Activated CD4-positive, alpha-beta T cell treated with anti-CD3 and anti-CD28 coated beads, Interleukin-2, Interleukin-6, amounts not matched to agents 100 ng/mL and 50 ng/mL, durations not matched to agents 16 hours and 8 hours (primary cell): ENCODE measurements around the gene PCSK7.
A peak's percentile ranks its signal among the peaks of the same experiment; 100 is the strongest.
"Not testable (repeated sequence)": the region's sequence is repeated elsewhere in the genome, so short reads cannot be mapped to it uniquely, and the experiment has no call there.

Source experiments
- DNase-seq: peaks from one replicate; pipeline ENCODE4 v3.0.0-alpha.2; 2020

PCSK7 gene, protein sequence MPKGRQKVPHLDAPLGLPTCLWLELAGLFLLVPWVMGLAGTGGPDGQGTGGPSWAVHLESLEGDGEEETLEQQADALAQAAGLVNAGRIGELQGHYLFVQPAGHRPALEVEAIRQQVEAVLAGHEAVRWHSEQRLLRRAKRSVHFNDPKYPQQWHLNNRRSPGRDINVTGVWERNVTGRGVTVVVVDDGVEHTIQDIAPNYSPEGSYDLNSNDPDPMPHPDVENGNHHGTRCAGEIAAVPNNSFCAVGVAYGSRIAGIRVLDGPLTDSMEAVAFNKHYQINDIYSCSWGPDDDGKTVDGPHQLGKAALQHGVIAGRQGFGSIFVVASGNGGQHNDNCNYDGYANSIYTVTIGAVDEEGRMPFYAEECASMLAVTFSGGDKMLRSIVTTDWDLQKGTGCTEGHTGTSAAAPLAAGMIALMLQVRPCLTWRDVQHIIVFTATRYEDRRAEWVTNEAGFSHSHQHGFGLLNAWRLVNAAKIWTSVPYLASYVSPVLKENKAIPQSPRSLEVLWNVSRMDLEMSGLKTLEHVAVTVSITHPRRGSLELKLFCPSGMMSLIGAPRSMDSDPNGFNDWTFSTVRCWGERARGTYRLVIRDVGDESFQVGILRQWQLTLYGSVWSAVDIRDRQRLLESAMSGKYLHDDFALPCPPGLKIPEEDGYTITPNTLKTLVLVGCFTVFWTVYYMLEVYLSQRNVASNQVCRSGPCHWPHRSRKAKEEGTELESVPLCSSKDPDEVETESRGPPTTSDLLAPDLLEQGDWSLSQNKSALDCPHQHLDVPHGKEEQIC

GRCh38 chr11:117231842-117232091 is at the start of gene PCSK7:
TSS of gene PCSK7 (minus strand) at chr11:117232073. CDS start at chr11:117229844, 2,229 bp downstream.
- no peak for DNase-seq

GRCh38 chr11:117281159-117281558 is 49.3 kb upstream of the PCSK7 start:
- DNase-seq, result no peak

DNA sequence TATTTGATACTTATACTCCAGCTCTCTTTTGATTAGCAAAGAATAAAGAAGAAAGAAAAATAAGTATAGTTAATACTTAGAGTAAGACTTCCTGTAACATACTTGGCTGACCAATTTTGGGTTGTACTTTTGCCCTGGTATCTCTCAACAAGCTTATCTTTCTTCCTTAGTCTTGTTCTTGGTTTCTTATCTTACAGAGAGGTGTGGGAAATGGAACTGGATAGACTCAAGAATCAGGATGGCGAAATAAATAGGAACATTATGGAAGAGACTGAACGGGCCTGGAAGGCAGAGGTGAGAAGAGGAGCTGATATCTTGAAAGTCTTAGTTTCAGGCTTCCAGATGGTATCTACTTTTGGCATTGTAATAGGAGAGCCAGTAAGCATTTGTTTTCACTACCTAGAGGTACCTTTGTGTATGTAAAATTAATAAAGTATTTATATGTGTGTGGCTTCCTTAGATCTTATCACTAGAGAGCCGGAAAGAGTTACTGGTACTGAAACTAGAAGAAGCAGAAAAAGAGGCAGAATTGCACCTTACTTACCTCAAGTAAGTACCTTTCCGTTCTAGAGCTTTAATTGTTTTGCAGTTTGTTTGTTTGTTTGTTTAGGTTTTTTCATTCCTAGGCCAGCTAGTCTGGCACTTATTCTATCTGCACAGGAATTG is 48.0 kb upstream of the PCSK7 start:
- DNase-seq, result peak; percentile 33

DNA sequence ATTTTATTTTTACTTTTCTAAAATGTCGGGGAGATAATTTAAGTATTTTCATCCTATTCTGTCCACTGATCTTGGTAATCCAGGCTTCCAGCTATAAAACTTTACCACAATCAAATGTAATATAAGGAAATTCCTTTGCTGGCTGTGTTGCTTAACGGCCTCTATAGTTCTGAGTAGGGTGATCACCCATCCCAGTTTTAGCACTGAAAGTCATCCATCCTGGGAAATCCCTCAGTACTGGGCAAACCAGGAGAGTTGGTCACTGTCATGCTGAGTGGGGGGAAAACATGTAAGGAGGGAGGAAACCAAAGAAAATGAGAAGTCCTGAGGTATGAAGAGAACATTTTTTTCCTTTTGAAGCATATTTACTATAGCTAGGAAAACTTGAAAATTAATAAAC is 46.5 kb upstream of the PCSK7 start:
- DNase-seq, result no peak

DNA sequence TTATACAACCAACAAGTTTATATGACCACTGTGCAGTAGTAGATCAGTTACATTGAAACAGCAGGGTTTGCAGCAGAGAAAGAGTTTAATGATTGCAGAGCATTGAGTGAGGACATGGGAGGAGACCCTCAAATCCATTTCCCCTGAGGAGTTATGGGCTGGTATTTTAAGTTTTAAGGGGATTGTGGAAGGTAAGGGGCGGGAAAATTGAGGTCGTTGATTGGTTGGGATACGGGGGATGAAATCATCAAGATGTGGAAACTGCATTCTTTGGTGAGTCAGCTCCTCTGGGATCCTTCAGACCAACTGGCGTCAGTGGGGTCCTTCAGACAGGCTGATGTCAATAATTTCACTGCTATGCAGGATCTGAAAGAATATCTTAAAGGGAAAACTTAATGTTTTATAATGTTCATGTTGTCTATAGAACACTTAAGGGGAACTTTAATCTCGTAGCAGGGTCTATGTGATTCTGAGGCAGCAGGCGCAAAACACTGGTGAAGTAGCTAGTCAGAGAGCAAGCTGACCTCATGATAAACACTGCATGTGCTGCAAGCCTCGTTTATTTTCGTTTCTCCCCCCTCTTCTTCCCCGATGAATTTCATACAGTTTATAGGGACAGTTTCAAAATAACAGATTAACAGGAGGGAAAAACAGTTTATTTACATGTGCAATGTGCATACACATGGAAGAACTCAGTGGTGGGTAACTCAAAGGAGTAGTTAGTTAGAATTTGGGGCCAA is 41.8 kb upstream of the PCSK7 start:
- DNase-seq, result no peak

DNA sequence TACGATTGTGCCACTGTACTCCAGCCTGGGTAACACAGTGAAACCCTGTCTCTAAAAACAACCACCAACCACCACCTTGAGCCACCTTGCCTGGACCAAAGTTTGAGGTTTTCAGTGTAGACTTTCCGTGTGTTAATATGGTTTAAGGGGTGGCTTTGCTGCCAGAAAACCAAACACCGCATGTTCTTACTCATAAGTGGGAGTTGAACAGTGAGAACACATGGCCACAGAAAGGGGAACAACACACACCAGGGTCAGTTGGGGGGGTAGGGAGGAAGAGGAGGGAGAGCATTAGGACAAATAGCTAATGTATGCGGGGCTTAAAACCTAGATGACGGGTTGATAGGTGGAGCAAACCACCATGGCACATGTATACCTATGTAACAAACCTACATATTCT is 40.3 kb upstream of the PCSK7 start:
- not testable (repeated sequence) for DNase-seq

- no peak for DNase-seq
Observed at GRCh38 chr11:117271208-117271607, 39.3 kb upstream of the PCSK7 start.

DNA sequence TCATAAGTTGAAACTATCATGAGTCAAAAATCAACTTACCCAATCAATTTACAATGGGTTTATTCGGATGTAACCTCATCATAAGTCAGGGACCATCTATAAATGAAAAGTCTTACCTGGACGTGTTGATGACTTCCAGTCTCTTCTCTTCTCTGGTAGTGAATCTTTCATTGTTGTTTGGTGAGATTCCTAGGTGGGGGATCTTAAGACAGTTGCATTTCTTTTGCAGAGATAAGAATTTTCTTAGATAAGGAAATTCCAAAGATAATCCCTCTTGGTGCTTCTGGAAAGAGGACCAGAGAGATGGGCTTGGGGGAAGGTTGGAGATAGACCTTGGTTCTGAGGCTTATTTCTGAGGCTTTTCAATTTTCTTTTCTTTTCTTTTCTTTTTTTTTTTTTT is 38.0 kb upstream of the PCSK7 start:
- DNase-seq, result no peak

DNA sequence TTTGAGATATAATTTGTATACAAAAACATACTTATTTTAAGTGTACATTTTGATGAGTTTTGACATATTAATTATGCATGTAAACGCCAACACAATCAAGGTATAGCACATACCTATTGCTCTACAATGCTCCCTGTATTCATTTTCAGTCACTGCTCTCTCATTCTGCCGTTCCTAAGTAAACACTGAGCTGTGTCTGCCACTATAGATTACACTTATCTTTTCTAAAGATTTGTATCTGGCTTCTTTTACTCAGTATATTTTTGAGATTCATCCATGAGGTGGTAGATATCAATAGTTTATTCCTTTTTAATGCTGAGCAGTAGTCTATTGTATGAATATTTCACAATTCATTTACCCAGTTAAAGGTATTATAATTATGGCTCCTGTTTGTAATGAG is 33.9 kb upstream of the PCSK7 start:
- no peak for DNase-seq

- DNase-seq, result not testable (repeated sequence)
Observed at GRCh38 chr11:117264624-117265323, 32.9 kb upstream of the PCSK7 start.

- no peak for DNase-seq
Observed at GRCh38 chr11:117259417-117259816, 27.5 kb upstream of the PCSK7 start.

DNA sequence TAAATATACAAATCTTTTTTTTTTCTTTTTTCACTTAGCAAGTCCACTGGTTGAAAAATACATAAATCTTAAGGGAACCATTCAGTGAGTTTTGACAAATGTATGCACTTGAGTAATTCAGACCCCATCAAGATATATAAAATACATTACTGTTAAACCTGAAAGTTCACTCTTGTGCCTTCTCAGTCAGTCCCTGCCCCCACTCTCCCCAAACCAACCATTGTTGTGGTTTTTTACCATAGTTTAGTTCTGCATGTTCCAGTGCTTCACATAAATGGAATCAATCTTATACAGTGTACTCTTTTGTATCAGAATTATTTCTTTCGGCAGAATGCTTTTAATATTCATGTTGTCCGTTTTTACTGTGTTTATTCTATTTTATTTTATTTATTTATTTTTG is 26.7 kb upstream of the PCSK7 start:
- no peak for DNase-seq

DNA sequence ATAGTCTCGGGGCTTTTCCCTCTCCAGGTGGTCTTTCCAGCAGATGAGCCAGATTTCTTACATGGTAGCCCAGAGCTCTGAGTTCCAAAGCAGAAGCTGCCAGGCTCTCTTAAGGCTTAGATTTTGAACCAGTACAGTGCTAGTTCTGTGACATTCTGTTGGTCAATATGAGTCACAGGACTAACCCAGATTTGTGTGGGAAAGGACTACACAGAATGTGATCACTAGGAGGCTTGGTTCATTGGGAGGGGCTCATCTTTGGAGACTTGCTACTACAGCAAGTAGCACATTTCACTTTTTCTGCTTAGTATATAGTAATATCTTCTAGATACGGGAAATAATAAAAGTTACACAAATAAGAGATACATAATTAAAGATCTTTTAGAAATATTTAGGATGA is 24.7 kb upstream of the PCSK7 start:
- no peak for DNase-seq

- DNase-seq, result no peak
Observed at GRCh38 chr11:117255966-117256365, 24.1 kb upstream of the PCSK7 start.

GRCh38 chr11:117251506-117251905 is 19.6 kb upstream of the PCSK7 start:
- no peak for DNase-seq

- no peak for DNase-seq
Observed at GRCh38 chr11:117249571-117249970, 17.7 kb upstream of the PCSK7 start.

- no peak for DNase-seq
Observed at GRCh38 chr11:117248341-117248740, 16.5 kb upstream of the PCSK7 start.

DNA sequence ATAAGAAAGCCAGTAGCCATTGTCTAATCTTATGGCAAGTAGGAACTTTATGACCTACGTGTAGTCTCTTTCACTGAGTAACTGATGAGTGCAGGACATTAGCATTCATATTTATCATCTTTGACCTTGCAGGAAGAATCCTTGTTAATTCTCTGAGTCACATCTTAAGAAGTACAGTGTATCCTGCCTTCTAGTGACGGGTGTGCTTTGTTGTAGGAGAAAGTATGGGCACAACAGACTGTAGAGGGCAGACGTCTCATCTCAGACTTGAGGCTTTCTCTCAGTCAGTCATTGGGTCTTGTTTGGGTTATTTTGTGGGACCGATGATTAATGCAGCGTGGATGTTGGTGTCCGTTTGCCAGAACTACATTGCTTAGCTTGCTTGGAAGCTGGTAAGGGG is 7.4 kb upstream of the PCSK7 start:
- DNase-seq, result no peak

GRCh38 chr11:117238221-117238620 is 6.3 kb upstream of the PCSK7 start:
- DNase-seq, result peak; percentile 32

DNA sequence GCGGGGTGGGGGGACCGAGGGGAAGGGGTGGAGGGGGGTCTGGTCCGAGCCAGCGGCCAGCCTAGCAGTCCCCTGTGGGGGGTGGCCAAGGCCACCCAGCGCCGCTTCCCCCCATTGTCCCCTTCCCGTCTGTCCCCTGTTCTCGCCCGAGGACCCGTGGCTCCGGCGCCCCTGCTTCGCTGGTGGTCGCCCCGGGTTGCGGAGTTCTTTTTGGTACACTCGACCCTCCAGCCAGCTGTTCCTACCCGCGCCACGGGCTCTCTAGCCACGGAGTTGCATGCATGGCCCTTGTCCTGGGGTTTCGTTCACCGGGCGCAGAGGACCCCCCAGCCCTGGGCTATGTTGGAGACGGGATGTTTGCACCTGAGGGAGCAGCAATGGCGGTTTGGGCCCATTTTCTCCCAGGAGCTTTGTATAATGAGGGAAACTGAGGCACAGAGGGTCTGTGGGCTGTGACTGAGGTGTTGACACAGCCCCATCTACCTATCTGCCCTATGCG is 1.1 kb upstream of the PCSK7 start:
- DNase-seq, result no peak

GRCh38 chr11:117232092-117232878 is 412 bp upstream of the PCSK7 start, which contains the start of gene RNF214:
TSS of gene RNF214 (plus strand) at chr11:117232671. CDS start at chr11:117234273, 1,602 bp downstream.
- DNase-seq, result peak; percentile 86
